ENCODE data around the gene TTC23L.

- TF ChIP-seq EZH2 (IDR thresholded peaks at IDR 0.05) (no peak), POLR2AphosphoS5 (IDR thresholded peaks at IDR 0.05; ENCODE audit: borderline replicate concordance, low read depth, low read length) (no peak), FOXP2 (optimal IDR thresholded peaks at IDR 0.05; ENCODE audit: control extremely low read depth, extremely low read length, insufficient read depth) (no peak)
Observed at GRCh38 chr5:34916518-34916917, 77.6 kb downstream of the TTC23L start.

Data from SK-N-MC (cell line).